A673 (cell line): ENCODE results near the gene PTPN23. TPM values are rescaled to one million over a fixed set of nuclear protein-coding genes. Genes with fewer than 3 reads are reported as not detected.

Experiments used
- BruUV-seq: library from RNA; stranded (reverse); fragments of 400-500 nt; replicated peaks from 2 replicates; lab custom pipeline; 2021; lab: Mats Ljungman, UMichigan
- CTCF ChIA-PET: fragments of 300-600 bp; sonication (Branson Sonifier 250); formaldehyde crosslinking; loops from one replicate; lab custom pipeline; 2022; ENCODE audit warnings: antibody characterized with exemption; lab: Charles Lee
- POLR2A ChIA-PET: fragments of 300-600 bp; sonication (Branson Sonifier 250); formaldehyde crosslinking; loops from one replicate; lab custom pipeline; 2022; ENCODE audit warnings: antibody characterized with exemption; ENCODE audit not compliant: low non-redundant PET; lab: Charles Lee
- DNase-seq: peaks from one replicate; pipeline ENCODE4 v3.0.0-alpha.2; 2015; ENCODE audit warnings: low spot score
- H3K27ac ChIP-seq: fragments of 200-600 bp; sonication (generic); 2 replicates; pipeline ENCODE4 v1.5.1; 2016; ENCODE audit warnings: mixed run types, low read depth, mild to moderate bottlenecking, mixed read lengths, antibody characterized with exemption, low read length; ENCODE audit not compliant: poor library complexity, severe bottlenecking
- H3K27me3 ChIP-seq: fragments of 200-600 bp; sonication (generic); replicated peaks from 2 replicates; pipeline ENCODE4 v1.6.1; 2017; ENCODE audit warnings: mixed run types, low read depth, mild to moderate bottlenecking, mixed read lengths, antibody characterized with exemption, low read length; ENCODE audit not compliant: insufficient read depth, poor library complexity
- H3K36me3 ChIP-seq: fragments of 200-600 bp; sonication (generic); 2 replicates; pipeline ENCODE4 v1.6.1; 2016; ENCODE audit warnings: mixed run types, mild to moderate bottlenecking, mixed read lengths, antibody characterized with exemption, low read length; ENCODE audit not compliant: insufficient read depth, poor library complexity, severe bottlenecking
- H3K4me1 ChIP-seq: fragments of 200-600 bp; sonication (generic); 2 replicates; pipeline ENCODE4 v1.6.1; 2017; ENCODE audit warnings: mixed run types, mild to moderate bottlenecking, mixed read lengths, antibody characterized with exemption, low read length; ENCODE audit not compliant: insufficient read depth, poor library complexity, severe bottlenecking
- H3K4me3 ChIP-seq: fragments of 200-600 bp; sonication (generic); 2 replicates; pipeline ENCODE4 v1.5.1; 2016; ENCODE audit warnings: low read depth, mixed run types, mild to moderate bottlenecking, mixed read lengths, low read length; ENCODE audit not compliant: poor library complexity, severe bottlenecking
- H3K9me3 ChIP-seq: fragments of 200-600 bp; sonication (generic); 2 replicates; pipeline ENCODE4 v1.6.1; 2016; ENCODE audit warnings: mixed run types, low read depth, mild to moderate bottlenecking, mixed read lengths, antibody characterized with exemption, low read length; ENCODE audit not compliant: poor library complexity, severe bottlenecking
- CTCF ChIP-seq: fragments of 300-800, 200-600 bp; sonication (generic); conservative IDR thresholded peaks from 2 replicates; pipeline ENCODE4 v1.5.1; 2017; ENCODE audit warnings: low read depth, mild to moderate bottlenecking, antibody characterized with exemption, low read length, moderate library complexity, mixed read lengths
- EZH2 ChIP-seq: fragments of 200-600 bp; sonication (generic); IDR thresholded peaks from 2 replicates; pipeline ENCODE4 v1.6.1; 2017; ENCODE audit warnings: borderline replicate concordance, low read depth, mild to moderate bottlenecking, mixed read lengths, antibody characterized with exemption, low read length; ENCODE audit not compliant: poor library complexity, severe bottlenecking
- intact Hi-C: fragments of 100-400 bp; cut with micrococcal nuclease; formaldehyde crosslinking; loops from one replicate; pipeline ENCODE4 v1.10.0; 2022; ENCODE audit not compliant: unreplicated experiment
- total RNA-seq: library from RNA; stranded (reverse); gene quantifications from 2 replicates; pipeline ENCODE4 v1.2.3, GENCODE V29; 2021

PTPN23 gene
- total RNA-seq, 1 experiment from 2014 or later = 24.0 TPM

- H3K4me3 ChIP-seq = peak overlapping the region; percentile 75
- no peaks in the 10 kb centered on the region for H3K4me1 ChIP-seq
- TF ChIP-seq CTCF (no peak), EZH2 (no peak)
- intact Hi-C loops = no loop called here
- no peaks in the 10 kb centered on the region for H3K27me3 ChIP-seq
- BruUV-seq = no TSS peak
- H3K9me3 ChIP-seq = no peaks in the 10 kb centered on the region
- ChIA-PET CTCF (interaction anchor here (0.5 kb wide), 1 partner anchor 8 kb away, joined by 4 read pairs; no protein-coding TSS in a partner anchor), POLR2A (no interaction called here)
- H3K36me3 ChIP-seq = no peaks in the 10 kb centered on the region
- H3K27ac ChIP-seq = peak overlapping the region; percentile 81
- DNase-seq = no peak
Observed at GRCh38 chr3:47379411-47379899, 1.4 kb upstream of the PTPN23 start.

- BruUV-seq = no TSS peak
- Histone ChIP-seq H3K36me3 (no peaks in the 10 kb centered on the region), H3K4me3 (peak overlapping the region; percentile 75), H3K27ac (peak overlapping the region; percentile 81), H3K27me3 (no peaks in the 10 kb centered on the region), H3K9me3 (no peaks in the 10 kb centered on the region), H3K4me1 (no peaks in the 10 kb centered on the region)
- CTCF ChIA-PET = no interaction called here
- POLR2A ChIA-PET = no interaction called here
- TF ChIP-seq EZH2 = no peak
- TF ChIP-seq CTCF = no peak
- no peak for DNase-seq
- intact Hi-C loops = no loop called here
Observed at GRCh38 chr3:47380026-47380600, 708 bp upstream of the PTPN23 start.

GRCh38 chr3:47381317-47382157 lies 716 bp downstream of the PTPN23 start:
- peak; percentile 85 for DNase-seq
- BruUV-seq = no TSS peak
- POLR2A ChIA-PET = no interaction called here

More at GRCh38 chr3:47381317-47382157, 716 bp downstream of the PTPN23 start:
- Histone ChIP-seq H3K9me3 (no peaks in the 10 kb centered on the region), H3K4me3 (peak overlapping the region; percentile 75), H3K27me3 (no peaks in the 10 kb centered on the region), H3K4me1 (no peaks in the 10 kb centered on the region), H3K36me3 (no peaks in the 10 kb centered on the region), H3K27ac (peak overlapping the region; percentile 65)
- intact Hi-C loops = no loop called here
- CTCF ChIA-PET = no interaction called here
- TF ChIP-seq EZH2 (no peak), CTCF (no peak)
